Right lobe of liver (tissue), 6 donors: ENCODE data around the gene HDLBP. TPM values are rescaled to one million over a fixed set of nuclear protein-coding genes. Genes with fewer than 3 reads are reported as not detected.
"Not testable (repeated sequence)": the region's sequence is repeated elsewhere in the genome, so short reads cannot be mapped to it uniquely, and the experiment has no call there.

Source experiments
- ATAC-seq, 4 donors: fragments of 200-7000 bp; cut with Tn5 transposase; one replicate each; pipeline ENCODE4 v1.9.1; 2020; ENCODE audit warnings: mild to moderate bottlenecking in 4 of 4, moderate library complexity in 4 of 4
- DNase-seq, 3 donors: peaks; one replicate each; pipeline ENCODE4 v3.0.0-alpha.2; 2020
- H3K27ac ChIP-seq, 3 donors: fragments of 200-600 bp; one replicate each; pipeline ENCODE4 v1.8.0; 2022
- H3K27me3 ChIP-seq, 2 donors: fragments of 200-600 bp; one replicate each; pipeline ENCODE4 v1.8.0; 2022
- H3K36me3 ChIP-seq, 4 donors: fragments of 200-600 bp; sonication (generic) in 1 of 4; one replicate each; pipeline versions ENCODE4 v1.5.1 to v1.8.0; 2017 to 2022; ENCODE audit warnings: control low read depth in 1 of 4
- H3K4me1 ChIP-seq, 4 donors: fragments of 200-600 bp; sonication (generic) in 1 of 4; one replicate each; pipeline versions ENCODE4 v1.5.1 to v1.8.0; 2017 to 2022; ENCODE audit warnings: control low read depth in 1 of 4
- H3K4me3 ChIP-seq, 3 donors: fragments of 200-600 bp; one replicate each; pipeline ENCODE4 v1.8.0; 2022
- H3K9me3 ChIP-seq, 4 donors: fragments of 200-600 bp; sonication (generic) in 1 of 4; one replicate each; pipeline versions ENCODE4 v1.5.1 to v1.8.0; 2017 to 2022; ENCODE audit warnings: control low read depth in 1 of 4
- POLR2A ChIP-seq: fragments of 450-650 bp; IDR thresholded peaks from one replicate; pipeline ENCODE4 v1.6.1; 2017; ENCODE audit warnings: antibody characterized with exemption, mild to moderate bottlenecking
- WGBS: methylation state at CpG from one replicate; pipeline ENCODE4 v1.1.6; 2018; ENCODE audit warnings: low coverage, low lambda C conversion rate; ENCODE audit not compliant: insufficient coverage; ENCODE audit errors: missing lambda C conversion rate; 5-methylcytosine and 5-hydroxymethylcytosine counted together
- intact Hi-C, 2 donors: fragments of 100-400 bp; cut with DNase I; formaldehyde crosslinking; loops; one replicate each; pipeline versions ENCODE4 v1.11.2 to v1.14.1; 2022
- total RNA-seq, 6 experiments: library from RNA; depleted of rRNA in 2 of 6; stranded (reverse); fragments of >200 nt in 2 of 6; fragmentation: NEBNext Ultra II Directional in 3 of 6; extraction: Animal tissue kit (Norgen Biotek cat#: 25700) in 3 of 6; gene quantifications; one replicate each; pipeline versions ENCODE4 v1.1.0 to v1.2.4, GENCODE V29; 2016 to 2023
- TF ChIP-seq, protein P1 (sequence below), 4 donors: fragments of 200-600 bp in 3 of 4; fragments of 450-650 bp in 1 of 4; IDR thresholded peaks; one replicate each; pipeline versions ENCODE4 v1.5.1 to v1.8.0; 2016 to 2022; ENCODE audit warnings: antibody characterized with exemption in 4 of 4, mild to moderate bottlenecking in 2 of 4
- donor health status: DM: no; HTN: yes; CAD: no.
- donor health status: DM: no; HTN: no; CAD: no.
- donor health status: DM: no; HTN: no; CAD: no.
- donor health status: DM: no; HTN: yes; CAD: no.
- donor health status: DM: no; HTN: yes; CAD: no.

HDLBP gene
- total RNA-seq, 6 experiments from 2014 or later: 341 to 557 (median 479) TPM

DNA sequence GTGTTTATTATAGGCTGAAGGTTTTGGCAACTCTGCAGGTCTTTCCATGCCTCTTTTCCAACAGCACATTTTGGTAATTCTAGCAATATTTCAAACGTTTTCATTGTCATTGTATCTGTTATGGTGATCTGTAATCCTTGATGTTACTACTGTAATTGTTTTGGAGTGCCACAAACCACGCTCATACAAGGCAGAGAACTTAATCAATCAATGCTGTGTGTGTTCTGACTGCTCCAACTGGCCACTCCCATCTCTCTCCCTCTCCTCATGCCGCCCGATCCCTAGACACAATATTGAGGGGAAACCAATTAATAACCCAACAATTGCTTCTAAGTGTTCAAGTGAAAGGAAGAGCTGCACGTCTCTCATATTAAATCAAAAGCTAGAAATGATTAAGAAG lies 32.9 kb downstream of the HDLBP start:
- 50% methylated on average over 5 of the region's 5 CpGs for WGBS
- no peaks in the 10 kb centered on the region for H3K27me3 ChIP-seq
- no peak overlapping the region for H3K4me3 ChIP-seq
- peaks cover 0 to 29% (median 10%) of the 10 kb centered on the region in 4 donors for H3K4me1 ChIP-seq
- no peak for TF ChIP-seq POLR2A
- TF ChIP-seq, protein P1, sequence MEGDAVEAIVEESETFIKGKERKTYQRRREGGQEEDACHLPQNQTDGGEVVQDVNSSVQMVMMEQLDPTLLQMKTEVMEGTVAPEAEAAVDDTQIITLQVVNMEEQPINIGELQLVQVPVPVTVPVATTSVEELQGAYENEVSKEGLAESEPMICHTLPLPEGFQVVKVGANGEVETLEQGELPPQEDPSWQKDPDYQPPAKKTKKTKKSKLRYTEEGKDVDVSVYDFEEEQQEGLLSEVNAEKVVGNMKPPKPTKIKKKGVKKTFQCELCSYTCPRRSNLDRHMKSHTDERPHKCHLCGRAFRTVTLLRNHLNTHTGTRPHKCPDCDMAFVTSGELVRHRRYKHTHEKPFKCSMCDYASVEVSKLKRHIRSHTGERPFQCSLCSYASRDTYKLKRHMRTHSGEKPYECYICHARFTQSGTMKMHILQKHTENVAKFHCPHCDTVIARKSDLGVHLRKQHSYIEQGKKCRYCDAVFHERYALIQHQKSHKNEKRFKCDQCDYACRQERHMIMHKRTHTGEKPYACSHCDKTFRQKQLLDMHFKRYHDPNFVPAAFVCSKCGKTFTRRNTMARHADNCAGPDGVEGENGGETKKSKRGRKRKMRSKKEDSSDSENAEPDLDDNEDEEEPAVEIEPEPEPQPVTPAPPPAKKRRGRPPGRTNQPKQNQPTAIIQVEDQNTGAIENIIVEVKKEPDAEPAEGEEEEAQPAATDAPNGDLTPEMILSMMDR (IDR thresholded peaks at IDR 0.05): no peak
- ATAC-seq: no peak
- intact Hi-C loops: no loop called here
- no peaks in the 10 kb centered on the region for H3K36me3 ChIP-seq
- peak overlapping the region in 1 of 3 donors; percentile 2 for H3K27ac ChIP-seq
- no peak for DNase-seq
- no peaks in the 10 kb centered on the region for H3K9me3 ChIP-seq

DNA sequence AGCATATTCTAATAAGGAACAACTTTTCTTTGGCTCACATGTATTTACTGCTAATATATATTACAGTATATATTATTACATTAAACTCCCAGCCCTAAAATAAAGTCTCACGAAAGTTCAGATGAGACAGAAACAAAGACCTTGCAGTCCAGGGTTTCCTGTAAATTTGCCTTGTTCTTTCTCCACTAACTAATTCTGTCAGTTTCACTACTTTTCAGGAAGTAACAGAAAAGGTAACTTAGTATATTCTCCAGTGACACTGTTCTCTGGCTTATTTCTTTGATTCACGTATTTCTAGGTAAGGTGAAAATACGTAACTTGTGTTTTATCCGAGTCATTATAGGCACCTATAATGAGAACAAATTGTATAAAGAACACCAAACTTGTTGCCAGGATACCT lies 35.2 kb downstream of the HDLBP start:
- H3K4me3 ChIP-seq: no peak overlapping the region
- H3K36me3 ChIP-seq: no peaks in the 10 kb centered on the region
- ATAC-seq (no peak), DNase-seq (no peak)
- H3K4me1 ChIP-seq: peaks cover 0 to 24% (median 10%) of the 10 kb centered on the region in 4 donors
- H3K27me3 ChIP-seq: no peaks in the 10 kb centered on the region
- no peak for TF ChIP-seq POLR2A
- intact Hi-C loops: no loop called here
- no peaks in the 10 kb centered on the region for H3K9me3 ChIP-seq
- H3K27ac ChIP-seq: no peak overlapping the region
- WGBS: 83% methylated on average over 4 of the region's 4 CpGs

DNA sequence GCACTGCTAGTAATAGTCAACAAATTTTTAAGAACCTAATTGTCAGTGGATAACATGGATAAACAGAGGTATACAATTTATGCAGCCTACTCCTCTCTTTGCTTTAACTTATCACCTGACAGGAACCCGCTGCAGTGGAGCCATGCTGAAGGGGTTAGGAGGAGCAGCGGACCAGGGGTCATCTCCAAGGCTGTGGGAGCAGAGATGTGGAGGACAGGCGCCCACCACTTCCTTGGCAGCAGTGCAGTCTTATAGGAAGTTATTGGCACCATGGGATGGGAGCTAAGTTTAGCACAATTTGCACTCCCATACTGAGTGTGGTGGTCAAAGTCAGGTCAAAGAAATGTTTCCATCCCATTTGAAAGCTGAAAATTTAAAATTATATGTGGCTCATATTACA lies 35.6 kb downstream of the HDLBP start:
- no peaks in the 10 kb centered on the region for H3K36me3 ChIP-seq
- no peak for TF ChIP-seq POLR2A
- TF ChIP-seq, protein P1 (IDR thresholded peaks at IDR 0.05): no peak
- no peak overlapping the region for H3K4me3 ChIP-seq
- ATAC-seq: peak in 1 of 4 donors; percentile 33
- WGBS: 20% methylated on average over 1 of the region's 3 CpGs
- intact Hi-C loops: no loop called here
- H3K27ac ChIP-seq: no peak overlapping the region
- H3K27me3 ChIP-seq: no peaks in the 10 kb centered on the region
- no peaks in the 10 kb centered on the region for H3K9me3 ChIP-seq
- DNase-seq: no peak
- peaks cover 0 to 20% (median 8%) of the 10 kb centered on the region in 4 donors for H3K4me1 ChIP-seq

DNA sequence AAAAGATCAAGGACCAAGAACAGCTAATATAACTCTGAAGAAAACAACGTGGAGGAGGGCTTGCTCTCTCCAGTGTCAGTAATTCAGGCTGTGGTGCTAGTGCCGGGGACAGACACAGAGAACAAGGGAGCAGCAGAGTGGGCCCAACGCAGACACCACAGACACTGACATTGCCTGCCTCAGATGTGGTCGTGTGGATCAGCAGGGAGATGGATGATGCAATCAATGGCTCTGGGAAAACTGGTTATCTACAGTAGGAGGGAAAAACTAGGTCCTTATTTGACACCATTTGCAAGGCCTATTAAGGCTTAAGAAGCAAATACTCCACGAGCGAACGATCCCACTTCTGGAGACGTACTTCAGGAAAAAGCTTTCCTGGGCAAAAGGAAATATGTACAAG lies 36.1 kb downstream of the HDLBP start:
- peaks cover 0 to 17% (median 6%) of the 10 kb centered on the region in 4 donors for H3K4me1 ChIP-seq
- DNase-seq: no peak
- WGBS: 66% methylated on average over 8 of the region's 8 CpGs
- H3K9me3 ChIP-seq: no peaks in the 10 kb centered on the region
- intact Hi-C loops: no loop called here
- no peak overlapping the region for H3K4me3 ChIP-seq
- no peaks in the 10 kb centered on the region for H3K36me3 ChIP-seq
- ATAC-seq: peak; percentile 36 to 55 (median 48)
- no peak overlapping the region for H3K27ac ChIP-seq
- H3K27me3 ChIP-seq: no peaks in the 10 kb centered on the region
- TF ChIP-seq, protein P1 (IDR thresholded peaks at IDR 0.05): no peak
- TF ChIP-seq POLR2A: no peak

DNA sequence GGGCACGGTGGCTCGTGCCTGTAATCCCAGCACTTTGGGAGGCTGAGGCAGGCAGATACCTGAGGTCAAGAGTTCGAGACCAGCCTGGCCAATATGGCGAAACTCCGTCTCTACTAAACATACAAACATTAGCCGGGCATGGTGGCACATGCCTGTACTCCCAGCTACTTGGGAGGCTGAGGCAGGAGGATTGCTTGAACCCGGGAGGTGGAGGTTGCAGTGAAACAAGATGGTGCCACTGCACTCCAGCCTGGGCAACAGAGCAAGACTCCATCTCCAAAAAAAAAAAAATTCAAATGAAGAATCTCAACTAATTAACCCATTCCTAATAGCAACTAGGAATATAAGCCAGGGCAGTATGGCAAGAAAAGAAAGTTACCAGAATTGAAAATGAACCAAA lies 37.2 kb downstream of the HDLBP start:
- DNase-seq, ATAC-seq, intact Hi-C loops, H3K4me3 ChIP-seq, H3K27me3 ChIP-seq, H3K36me3 ChIP-seq, H3K27ac ChIP-seq, H3K9me3 ChIP-seq: not testable (repeated sequence)
- 90% methylated on average over 5 of the region's 7 CpGs for WGBS
- H3K4me1 ChIP-seq: peaks cover 0 to 24% (median 8%) of the 10 kb centered on the region in 4 donors

DNA sequence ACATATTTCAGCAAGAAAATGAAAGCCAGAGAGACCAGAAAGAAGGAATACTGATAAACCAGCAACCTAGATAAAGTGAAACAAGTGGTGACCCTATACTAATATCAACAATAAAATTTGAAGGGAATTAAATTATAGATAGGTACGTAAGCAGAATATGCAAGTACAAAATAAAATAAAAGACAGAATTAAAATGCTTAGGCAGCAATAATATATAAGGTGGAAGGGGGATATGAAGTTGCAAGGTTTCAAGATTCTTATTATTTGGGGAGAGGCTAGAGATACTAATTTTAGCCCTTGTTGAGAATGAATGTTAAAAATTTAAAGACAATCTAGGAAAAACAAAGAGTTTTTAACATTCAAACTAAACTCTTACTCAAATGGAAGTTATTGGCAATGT lies 39.6 kb downstream of the HDLBP start:
- 93% methylated on average over 1 of the region's 1 CpG for whole genome bisulfite sequencing
- TF ChIP-seq POLR2A: no peak
- TF ChIP-seq, protein P1 (IDR thresholded peaks at IDR 0.05): no peak
- intact Hi-C loops: no loop called here
- no peak for DNase-seq
- Histone ChIP-seq H3K4me1 (peaks cover 0 to 34% (median 6%) of the 10 kb centered on the region in 4 donors), H3K27ac (no peak overlapping the region), H3K9me3 (no peaks in the 10 kb centered on the region), H3K36me3 (no peaks in the 10 kb centered on the region), H3K27me3 (no peaks in the 10 kb centered on the region), H3K4me3 (no peak overlapping the region)
- no peak for ATAC-seq
